DOHH2 (cell line): ENCODE data around the gene EPHB2.

Experiments used
- CTCF ChIP-seq: fragments of 200-600 bp; sonication (generic); IDR thresholded peaks from one replicate; pipeline ENCODE4 v1.5.1; 2014; ENCODE audit warnings: antibody characterized with exemption, mild to moderate bottlenecking, low read depth, low read length; ENCODE audit not compliant: poor library complexity, severe bottlenecking
- EZH2phosphoT487 ChIP-seq: fragments of 200-600 bp; sonication (generic); IDR thresholded peaks from 2 replicates; pipeline ENCODE4 v1.6.1; 2017; ENCODE audit warnings: borderline replicate concordance, mild to moderate bottlenecking, antibody characterized with exemption, low read length, moderate library complexity, mixed read lengths

- TF ChIP-seq CTCF (no peak), EZH2phosphoT487 (no peak)
Observed at GRCh38 chr1:22738522-22738921, 27.9 kb downstream of the EPHB2 start.
